SK-N-SH (cell line): Measurements from ENCODE around the gene BARX1. TPM values are rescaled to one million over a fixed set of nuclear protein-coding genes. Genes with fewer than 3 reads are reported as not detected.

Source experiments
- CTCF ChIA-PET: fragments of 300-600, 350-600 bp; formaldehyde crosslinking; extraction: SDS; loops from one replicate; lab custom pipeline; 2021; lab: Yijun Ruan, JAX
- POLR2A ChIA-PET: fragments of 350-600 bp; sonication (Branson Sonifier 250); formaldehyde crosslinking; extraction: SDS; loops from one replicate; lab custom pipeline; 2020; ENCODE audit warnings: antibody characterized with exemption, inconsistent platforms; lab: Yijun Ruan, JAX
- DNase-seq: peaks from one replicate; pipeline ENCODE4 v3.0.0; 2012
- H2AFZ ChIP-seq: fragments of 200-600 bp; sonication (generic); 2 replicates; pipeline ENCODE4 v1.8.1; 2016; ENCODE audit warnings: antibody characterized with exemption, mild to moderate bottlenecking, low read depth
- H3F3A ChIP-seq: fragments of 200-600 bp; sonication (generic); replicated peaks from 2 replicates; pipeline ENCODE3; 2016; ENCODE audit warnings: antibody characterized with exemption, mild to moderate bottlenecking; ENCODE audit not compliant: insufficient read depth
- H3K27ac ChIP-seq, 2 experiments: fragments of 200-500 bp in 1 of 2; fragments of 200-600 bp in 1 of 2; sonication (Bioruptor generic) in 1 of 2; sonication (generic), shearing (Covaris generic) in 1 of 2; 2 replicates each; pipeline versions ENCODE4 v1.5.1 to v1.6.1; 2014 to 2016; ENCODE audit warnings: low read depth in 2 of 2, inconsistent platforms in 1 of 2, low read length in 1 of 2, mild to moderate bottlenecking in 1 of 2, mixed read lengths in 1 of 2
- H3K27me3 ChIP-seq: fragments of 200-600 bp; sonication (generic), shearing (Covaris generic); 2 replicates; pipeline ENCODE4 v1.6.1; 2016; ENCODE audit warnings: mixed run types; ENCODE audit not compliant: insufficient read depth
- H3K36me3 ChIP-seq, 2 experiments: fragments of 200-500 bp in 1 of 2; fragments of 200-600 bp in 1 of 2; sonication (Bioruptor generic) in 1 of 2; sonication (generic) in 1 of 2; replicated peaks in 1 of 2; 2 replicates each; pipeline versions ENCODE3 to v1.5.1; 2014 to 2016; ENCODE audit warnings: low read length in 1 of 2, mild to moderate bottlenecking in 1 of 2; ENCODE audit not compliant: insufficient read depth in 2 of 2, control insufficient read depth in 1 of 2
- H3K4me1 ChIP-seq, 2 experiments: fragments of 200-500 bp in 1 of 2; fragments of 200-600 bp in 1 of 2; sonication (Bioruptor generic) in 1 of 2; sonication (generic), shearing (Covaris generic) in 1 of 2; 2 replicates each; pipeline versions ENCODE4 v1.5.1 to v1.6.1; 2014 to 2016; ENCODE audit warnings: low read depth in 1 of 2, low read length in 1 of 2, mixed run types in 1 of 2; ENCODE audit not compliant: insufficient read depth in 2 of 2, control insufficient read depth in 1 of 2
- H3K4me2 ChIP-seq: fragments of 200-600 bp; sonication (generic), shearing (Covaris generic); 2 replicates; pipeline ENCODE4 v1.6.1; 2017; ENCODE audit warnings: mixed run types
- H3K4me3 ChIP-seq, 2 experiments: fragments of 200-500 bp in 1 of 2; fragments of 200-600 bp in 1 of 2; sonication (Bioruptor generic) in 1 of 2; sonication (generic), shearing (Covaris generic) in 1 of 2; 2 replicates each; pipeline versions ENCODE4 v1.5.1 to v1.8.1; 2014 to 2016; ENCODE audit warnings: low read depth in 2 of 2, inconsistent platforms in 1 of 2, low read length in 1 of 2, mild to moderate bottlenecking in 1 of 2, mixed read lengths in 1 of 2, moderate library complexity in 1 of 2
- H3K79me2 ChIP-seq: fragments of 200-600 bp; sonication (generic); 2 replicates; pipeline ENCODE4 v1.8.1; 2017; ENCODE audit warnings: mild to moderate bottlenecking; ENCODE audit not compliant: insufficient read depth
- H3K9ac ChIP-seq: fragments of 200-600 bp; sonication (generic); 2 replicates; pipeline ENCODE4 v1.6.1; 2017; ENCODE audit warnings: mixed run types
- H3K9me2 ChIP-seq: fragments of 200-600 bp; sonication (generic); 2 replicates; pipeline ENCODE4 v1.6.1; 2017; ENCODE audit warnings: mixed run types
- H3K9me3 ChIP-seq: fragments of 200-600 bp; sonication (generic); 2 replicates; pipeline ENCODE4 v1.6.1; 2017; ENCODE audit warnings: mixed run types, mild to moderate bottlenecking, moderate library complexity
- H4K20me1 ChIP-seq: fragments of 200-600 bp; sonication (generic); 2 replicates; pipeline ENCODE4 v1.6.1; 2017; ENCODE audit warnings: mild to moderate bottlenecking, mixed run types; ENCODE audit not compliant: insufficient read depth
- CHD2 ChIP-seq: fragments of 150-350 bp; IDR thresholded peaks from 2 replicates; pipeline ENCODE4 v1.6.1; 2018; ENCODE audit warnings: low read length; ENCODE audit not compliant: partially characterized antibody
- ELF1 ChIP-seq: IDR thresholded peaks from 2 replicates; pipeline ENCODE4 v1.4.0; 2012
- EZH2phosphoT487 ChIP-seq: fragments of 200-600 bp; sonication (generic); IDR thresholded peaks from 2 replicates; pipeline ENCODE4 v1.6.1; 2017; ENCODE audit warnings: low read depth, mixed run types, mild to moderate bottlenecking, antibody characterized with exemption, moderate library complexity, borderline replicate concordance
- FOXM1 ChIP-seq: IDR thresholded peaks from 2 replicates; pipeline ENCODE4 v1.4.0; 2012; ENCODE audit warnings: low read depth, mild to moderate bottlenecking
- GABPA ChIP-seq: IDR thresholded peaks from 2 replicates; pipeline ENCODE4 v1.4.0; 2012; ENCODE audit warnings: low read depth, mild to moderate bottlenecking
- IRF3 ChIP-seq: fragments of 150-350 bp; IDR thresholded peaks from 2 replicates; pipeline ENCODE4 v1.6.1; 2016; ENCODE audit warnings: mild to moderate bottlenecking, low read depth, low read length
- JUND ChIP-seq: IDR thresholded peaks from 2 replicates; pipeline ENCODE4 v1.4.0; 2012
- MAX ChIP-seq: IDR thresholded peaks from 2 replicates; pipeline ENCODE4 v1.4.0; 2012; ENCODE audit warnings: low read depth
- MEF2A ChIP-seq: IDR thresholded peaks from 2 replicates; pipeline ENCODE4 v1.4.0; 2012; ENCODE audit warnings: low read depth, borderline replicate concordance
- NRF1 ChIP-seq: IDR thresholded peaks from 2 replicates; pipeline ENCODE4 v1.6.1; 2012; ENCODE audit warnings: low read depth, mild to moderate bottlenecking, low read length
- POLR2AphosphoS5 ChIP-seq: IDR thresholded peaks from 2 replicates; pipeline ENCODE4 v1.6.1; 2012; ENCODE audit warnings: low read depth, low read length
- RAD21 ChIP-seq: IDR thresholded peaks from 2 replicates; pipeline ENCODE4 v1.6.1; 2012; ENCODE audit warnings: mild to moderate bottlenecking, low read length
- RCOR1 ChIP-seq: fragments of 150-350 bp; IDR thresholded peaks from 2 replicates; pipeline ENCODE4 v1.6.1; 2017; ENCODE audit warnings: antibody characterized with exemption, low read length
- REST ChIP-seq: IDR thresholded peaks from 2 replicates; pipeline ENCODE4 v1.6.1; 2012; ENCODE audit warnings: mild to moderate bottlenecking, low read depth, low read length, moderate library complexity
- SIN3A ChIP-seq: IDR thresholded peaks from 2 replicates; pipeline ENCODE4 v1.6.1; 2012; ENCODE audit warnings: low read depth, mild to moderate bottlenecking, low read length, moderate library complexity, borderline replicate concordance
- SMC3 ChIP-seq: IDR thresholded peaks from 2 replicates; pipeline ENCODE4 v1.6.1; 2012; ENCODE audit warnings: low read depth, low read length, improper control_type of control experiment
- TAF1 ChIP-seq: IDR thresholded peaks from 2 replicates; pipeline ENCODE4 v1.6.1; 2012; ENCODE audit warnings: low read depth, mild to moderate bottlenecking, low read length, moderate library complexity, borderline replicate concordance
- TCF12 ChIP-seq: IDR thresholded peaks from 2 replicates; pipeline ENCODE4 v1.4.0; 2012
- TEAD4 ChIP-seq: IDR thresholded peaks from 2 replicates; pipeline ENCODE4 v1.4.0; 2012; ENCODE audit warnings: mild to moderate bottlenecking, borderline replicate concordance; ENCODE audit not compliant: insufficient read depth
- USF1 ChIP-seq: IDR thresholded peaks from 2 replicates; pipeline ENCODE4 v1.4.0; 2012; ENCODE audit warnings: low read depth, borderline replicate concordance
- WGBS: methylation state at CpG from one replicate; pipeline ENCODE4 v1.1.6; 2017; ENCODE audit warnings: low lambda C conversion rate; 5-methylcytosine and 5-hydroxymethylcytosine counted together
- polyA plus RNA-seq, 3 experiments: library from polyadenylated mRNA; depleted of rRNA; stranded (reverse); fragments of >200 nt; gene quantifications; 2 replicates each; pipeline ENCODE4 v1.2.3, GENCODE V29; 2012

Gene BARX1
- polyA plus RNA-seq, 1 of the 3 experiments (the other 2 are of a cell fraction) = not detected

- H3K27me3 ChIP-seq = peaks cover 91% of the 10 kb centered on the region
- WGBS = 53% methylated on average over 38 of the region's 49 CpGs
Observed at GRCh38 chr9:93953496-93954433, 1.4 kb downstream of the BARX1 start.

GRCh38 chr9:93952784-93953495 is 2.2 kb downstream of the BARX1 start:
- POLR2A ChIA-PET = no interaction called here
- Histone ChIP-seq H3K4me1 (peaks cover 0 to 11% of the 10 kb centered on the region in 2 experiments; a peak in 1 of 4 replicates), H3K9ac (no peak overlapping the region), H3K79me2 (no peaks in the 10 kb centered on the region)
- TF ChIP-seq MEF2A (no peak), FOXM1 (no peak), RCOR1 (no peak), RAD21 (no peak), JUND (no peak), SIN3A (no peak), ELF1 (no peak), POLR2AphosphoS5 (no peak), TEAD4 (no peak), GABPA (no peak), MAX (no peak), USF1 (no peak), EZH2phosphoT487 (no peak), CHD2 (no peak), SMC3 (no peak), NRF1 (no peak), IRF3 (no peak), TAF1 (no peak), TCF12 (no peak), REST (no peak)
- TF ChIP-seq, all 33 proteins: peak for 0
- Histone ChIP-seq H4K20me1 (no peaks in the 10 kb centered on the region), H3K4me3 (no peak overlapping the region), H3K9me2 (no peaks in the 10 kb centered on the region), H3K36me3 (no peaks in the 10 kb centered on the region), H3K9me3 (no peaks in the 10 kb centered on the region), H3K27me3 (peaks cover 91% of the 10 kb centered on the region), H2AFZ (no peak overlapping the region), H3K27ac (no peak overlapping the region), H3F3A (no peaks in the 10 kb centered on the region), H3K4me2 (peak overlapping the region; percentile 37; the same call in 1 of the 2 replicates)
- CTCF ChIA-PET = interaction anchor here (0.9 to 9.3 kb wide), 3 partner anchors 9 to 271 kb away, joined by 3 to 69 read pairs (median 21); no protein-coding TSS in a partner anchor
- peak; percentile 60 for DNase-seq
- 28% methylated on average over 3 of the region's 55 CpGs for WGBS

More at GRCh38 chr9:93953496-93954433, 1.4 kb downstream of the BARX1 start:
- Histone ChIP-seq H4K20me1 (no peaks in the 10 kb centered on the region), H3K9ac (no peak overlapping the region), H3K36me3 (no peaks in the 10 kb centered on the region), H3K9me2 (no peaks in the 10 kb centered on the region), H2AFZ (no peak overlapping the region), H3K4me1 (peaks cover 0 to 13% of the 10 kb centered on the region in 2 experiments; a peak in 1 of 4 replicates), H3K27ac (no peak overlapping the region), H3K4me3 (no peak overlapping the region), H3F3A (no peaks in the 10 kb centered on the region), H3K4me2 (peak overlapping the region; percentile 37; the same call in 1 of the 2 replicates), H3K9me3 (no peaks in the 10 kb centered on the region), H3K79me2 (no peaks in the 10 kb centered on the region)
- POLR2A ChIA-PET = no interaction called here
- TF ChIP-seq MEF2A = no peak
- no peak for TF ChIP-seq NRF1
- DNase-seq = peak; percentile 33
- CTCF ChIA-PET = interaction anchor here (0.6 to 9.3 kb wide), 4 partner anchors 8 to 272 kb away, joined by 3 to 69 read pairs (median 12); no protein-coding TSS in a partner anchor
